K562 (cell line): ENCODE data around the gene TTC24. TPM values are rescaled to one million over a fixed set of nuclear protein-coding genes. Genes with fewer than 3 reads are reported as not detected.
A peak's percentile ranks its signal among the peaks of the same experiment; 100 is the strongest.

ENCODE experiments used
- RAD51 ChIP-seq: fragments of 450-650 bp; IDR thresholded peaks from 2 replicates; pipeline ENCODE4 v1.7.1; 2016; ENCODE audit warnings: low read depth, mild to moderate bottlenecking, borderline replicate concordance
- ZNF586 ChIP-seq: fragments of 450-650 bp; formaldehyde crosslinking; conservative IDR thresholded peaks from 2 replicates; pipeline ENCODE4 v1.4.0; 2020; ENCODE audit warnings: mild to moderate bottlenecking, moderate library complexity
- ZNF655 ChIP-seq: fragments of 250-450 bp; sonication (Bioruptor Pico); IDR thresholded peaks from 2 replicates; pipeline ENCODE4 v1.5.0; 2021
- polyA plus RNA-seq, 8 experiments: library from polyadenylated mRNA; depleted of rRNA in 4 of 8; stranded (reverse) in 5 of 8; unstranded in 3 of 8; fragments of >200 nt; fragmentation: Nextera tagmentation in 2 of 8; fragmentation: Illumina TruSeq in 1 of 8; extraction: Ambion mirVana in 2 of 8; extraction: Trizol in 1 of 8; gene quantifications; 2 replicates each; pipeline versions ENCODE4 v1.2.1 to v1.2.3, GENCODE V29; 2011 to 2014; ENCODE audit warnings: inconsistent platforms in 1 of 8, missing spikeins in 1 of 8
- total RNA-seq, 7 experiments: library from RNA; depleted of rRNA in 6 of 7; stranded (reverse); fragments of >200 nt in 6 of 7; fragmentation: Illumina TruSeq in 2 of 7; extraction: Trizol in 2 of 7; gene quantifications; 2 replicates each; pipeline versions ENCODE4 v1.2.1 to v1.2.3, GENCODE V29; 2011 to 2021; ENCODE audit warnings: low replicate concordance in 1 of 7
- TF ChIP-seq, protein P1 (sequence below): fragments of 450-650 bp; IDR thresholded peaks from 2 replicates; pipeline ENCODE4 v1.6.1; 2016; ENCODE audit warnings: mild to moderate bottlenecking, moderate library complexity
- TF ChIP-seq, protein P2 (sequence below), 2 experiments: fragments of 450-650 bp; IDR thresholded peaks; 2 replicates each; pipeline ENCODE4 v1.6.1; 2016
- TF ChIP-seq, protein P3 (sequence below): fragments of 250-450 bp; sonication (Bioruptor Pico); IDR thresholded peaks from 2 replicates; pipeline ENCODE4 v1.8.0; 2022; ENCODE audit warnings: inconsistent platforms, mild to moderate bottlenecking, moderate library complexity, borderline replicate concordance
- TF ChIP-seq, protein P4 (sequence below): IDR thresholded peaks from 2 replicates; pipeline ENCODE4 v1.6.1; 2011; ENCODE audit warnings: borderline replicate concordance, low read depth, mild to moderate bottlenecking, moderate library complexity, low read length; ENCODE audit not compliant: insufficient read depth, poor library complexity, severe bottlenecking

The TTC24 gene
- total and polyA plus RNA-seq, 9 of the 15 experiments (the other 6 are each of a cell fraction or from before 2014, with no cell fraction given): not detected

GRCh38 chr1:156584813-156585212 lies 5.3 kb downstream of the TTC24 start (continued):
- TF ChIP-seq, protein P1, sequence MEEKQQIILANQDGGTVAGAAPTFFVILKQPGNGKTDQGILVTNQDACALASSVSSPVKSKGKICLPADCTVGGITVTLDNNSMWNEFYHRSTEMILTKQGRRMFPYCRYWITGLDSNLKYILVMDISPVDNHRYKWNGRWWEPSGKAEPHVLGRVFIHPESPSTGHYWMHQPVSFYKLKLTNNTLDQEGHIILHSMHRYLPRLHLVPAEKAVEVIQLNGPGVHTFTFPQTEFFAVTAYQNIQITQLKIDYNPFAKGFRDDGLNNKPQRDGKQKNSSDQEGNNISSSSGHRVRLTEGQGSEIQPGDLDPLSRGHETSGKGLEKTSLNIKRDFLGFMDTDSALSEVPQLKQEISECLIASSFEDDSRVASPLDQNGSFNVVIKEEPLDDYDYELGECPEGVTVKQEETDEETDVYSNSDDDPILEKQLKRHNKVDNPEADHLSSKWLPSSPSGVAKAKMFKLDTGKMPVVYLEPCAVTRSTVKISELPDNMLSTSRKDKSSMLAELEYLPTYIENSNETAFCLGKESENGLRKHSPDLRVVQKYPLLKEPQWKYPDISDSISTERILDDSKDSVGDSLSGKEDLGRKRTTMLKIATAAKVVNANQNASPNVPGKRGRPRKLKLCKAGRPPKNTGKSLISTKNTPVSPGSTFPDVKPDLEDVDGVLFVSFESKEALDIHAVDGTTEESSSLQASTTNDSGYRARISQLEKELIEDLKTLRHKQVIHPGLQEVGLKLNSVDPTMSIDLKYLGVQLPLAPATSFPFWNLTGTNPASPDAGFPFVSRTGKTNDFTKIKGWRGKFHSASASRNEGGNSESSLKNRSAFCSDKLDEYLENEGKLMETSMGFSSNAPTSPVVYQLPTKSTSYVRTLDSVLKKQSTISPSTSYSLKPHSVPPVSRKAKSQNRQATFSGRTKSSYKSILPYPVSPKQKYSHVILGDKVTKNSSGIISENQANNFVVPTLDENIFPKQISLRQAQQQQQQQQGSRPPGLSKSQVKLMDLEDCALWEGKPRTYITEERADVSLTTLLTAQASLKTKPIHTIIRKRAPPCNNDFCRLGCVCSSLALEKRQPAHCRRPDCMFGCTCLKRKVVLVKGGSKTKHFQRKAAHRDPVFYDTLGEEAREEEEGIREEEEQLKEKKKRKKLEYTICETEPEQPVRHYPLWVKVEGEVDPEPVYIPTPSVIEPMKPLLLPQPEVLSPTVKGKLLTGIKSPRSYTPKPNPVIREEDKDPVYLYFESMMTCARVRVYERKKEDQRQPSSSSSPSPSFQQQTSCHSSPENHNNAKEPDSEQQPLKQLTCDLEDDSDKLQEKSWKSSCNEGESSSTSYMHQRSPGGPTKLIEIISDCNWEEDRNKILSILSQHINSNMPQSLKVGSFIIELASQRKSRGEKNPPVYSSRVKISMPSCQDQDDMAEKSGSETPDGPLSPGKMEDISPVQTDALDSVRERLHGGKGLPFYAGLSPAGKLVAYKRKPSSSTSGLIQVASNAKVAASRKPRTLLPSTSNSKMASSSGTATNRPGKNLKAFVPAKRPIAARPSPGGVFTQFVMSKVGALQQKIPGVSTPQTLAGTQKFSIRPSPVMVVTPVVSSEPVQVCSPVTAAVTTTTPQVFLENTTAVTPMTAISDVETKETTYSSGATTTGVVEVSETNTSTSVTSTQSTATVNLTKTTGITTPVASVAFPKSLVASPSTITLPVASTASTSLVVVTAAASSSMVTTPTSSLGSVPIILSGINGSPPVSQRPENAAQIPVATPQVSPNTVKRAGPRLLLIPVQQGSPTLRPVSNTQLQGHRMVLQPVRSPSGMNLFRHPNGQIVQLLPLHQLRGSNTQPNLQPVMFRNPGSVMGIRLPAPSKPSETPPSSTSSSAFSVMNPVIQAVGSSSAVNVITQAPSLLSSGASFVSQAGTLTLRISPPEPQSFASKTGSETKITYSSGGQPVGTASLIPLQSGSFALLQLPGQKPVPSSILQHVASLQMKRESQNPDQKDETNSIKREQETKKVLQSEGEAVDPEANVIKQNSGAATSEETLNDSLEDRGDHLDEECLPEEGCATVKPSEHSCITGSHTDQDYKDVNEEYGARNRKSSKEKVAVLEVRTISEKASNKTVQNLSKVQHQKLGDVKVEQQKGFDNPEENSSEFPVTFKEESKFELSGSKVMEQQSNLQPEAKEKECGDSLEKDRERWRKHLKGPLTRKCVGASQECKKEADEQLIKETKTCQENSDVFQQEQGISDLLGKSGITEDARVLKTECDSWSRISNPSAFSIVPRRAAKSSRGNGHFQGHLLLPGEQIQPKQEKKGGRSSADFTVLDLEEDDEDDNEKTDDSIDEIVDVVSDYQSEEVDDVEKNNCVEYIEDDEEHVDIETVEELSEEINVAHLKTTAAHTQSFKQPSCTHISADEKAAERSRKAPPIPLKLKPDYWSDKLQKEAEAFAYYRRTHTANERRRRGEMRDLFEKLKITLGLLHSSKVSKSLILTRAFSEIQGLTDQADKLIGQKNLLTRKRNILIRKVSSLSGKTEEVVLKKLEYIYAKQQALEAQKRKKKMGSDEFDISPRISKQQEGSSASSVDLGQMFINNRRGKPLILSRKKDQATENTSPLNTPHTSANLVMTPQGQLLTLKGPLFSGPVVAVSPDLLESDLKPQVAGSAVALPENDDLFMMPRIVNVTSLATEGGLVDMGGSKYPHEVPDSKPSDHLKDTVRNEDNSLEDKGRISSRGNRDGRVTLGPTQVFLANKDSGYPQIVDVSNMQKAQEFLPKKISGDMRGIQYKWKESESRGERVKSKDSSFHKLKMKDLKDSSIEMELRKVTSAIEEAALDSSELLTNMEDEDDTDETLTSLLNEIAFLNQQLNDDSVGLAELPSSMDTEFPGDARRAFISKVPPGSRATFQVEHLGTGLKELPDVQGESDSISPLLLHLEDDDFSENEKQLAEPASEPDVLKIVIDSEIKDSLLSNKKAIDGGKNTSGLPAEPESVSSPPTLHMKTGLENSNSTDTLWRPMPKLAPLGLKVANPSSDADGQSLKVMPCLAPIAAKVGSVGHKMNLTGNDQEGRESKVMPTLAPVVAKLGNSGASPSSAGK: no peak
- TF ChIP-seq, protein P2, sequence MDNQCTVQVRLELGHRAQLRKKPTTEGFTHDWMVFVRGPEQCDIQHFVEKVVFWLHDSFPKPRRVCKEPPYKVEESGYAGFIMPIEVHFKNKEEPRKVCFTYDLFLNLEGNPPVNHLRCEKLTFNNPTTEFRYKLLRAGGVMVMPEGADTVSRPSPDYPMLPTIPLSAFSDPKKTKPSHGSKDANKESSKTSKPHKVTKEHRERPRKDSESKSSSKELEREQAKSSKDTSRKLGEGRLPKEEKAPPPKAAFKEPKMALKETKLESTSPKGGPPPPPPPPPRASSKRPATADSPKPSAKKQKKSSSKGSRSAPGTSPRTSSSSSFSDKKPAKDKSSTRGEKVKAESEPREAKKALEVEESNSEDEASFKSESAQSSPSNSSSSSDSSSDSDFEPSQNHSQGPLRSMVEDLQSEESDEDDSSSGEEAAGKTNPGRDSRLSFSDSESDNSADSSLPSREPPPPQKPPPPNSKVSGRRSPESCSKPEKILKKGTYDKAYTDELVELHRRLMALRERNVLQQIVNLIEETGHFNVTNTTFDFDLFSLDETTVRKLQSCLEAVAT (IDR thresholded peaks at IDR 0.05): no peak
- TF ChIP-seq, protein P3, sequence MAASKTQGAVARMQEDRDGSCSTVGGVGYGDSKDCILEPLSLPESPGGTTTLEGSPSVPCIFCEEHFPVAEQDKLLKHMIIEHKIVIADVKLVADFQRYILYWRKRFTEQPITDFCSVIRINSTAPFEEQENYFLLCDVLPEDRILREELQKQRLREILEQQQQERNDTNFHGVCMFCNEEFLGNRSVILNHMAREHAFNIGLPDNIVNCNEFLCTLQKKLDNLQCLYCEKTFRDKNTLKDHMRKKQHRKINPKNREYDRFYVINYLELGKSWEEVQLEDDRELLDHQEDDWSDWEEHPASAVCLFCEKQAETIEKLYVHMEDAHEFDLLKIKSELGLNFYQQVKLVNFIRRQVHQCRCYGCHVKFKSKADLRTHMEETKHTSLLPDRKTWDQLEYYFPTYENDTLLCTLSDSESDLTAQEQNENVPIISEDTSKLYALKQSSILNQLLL (CRISPR knock-in tag): no peak
- TF ChIP-seq RAD51 (no peak), ZNF586 (CRISPR knock-in tag) (no peak), ZNF655 (CRISPR knock-in tag) (no peak)
- TF ChIP-seq, protein P4, sequence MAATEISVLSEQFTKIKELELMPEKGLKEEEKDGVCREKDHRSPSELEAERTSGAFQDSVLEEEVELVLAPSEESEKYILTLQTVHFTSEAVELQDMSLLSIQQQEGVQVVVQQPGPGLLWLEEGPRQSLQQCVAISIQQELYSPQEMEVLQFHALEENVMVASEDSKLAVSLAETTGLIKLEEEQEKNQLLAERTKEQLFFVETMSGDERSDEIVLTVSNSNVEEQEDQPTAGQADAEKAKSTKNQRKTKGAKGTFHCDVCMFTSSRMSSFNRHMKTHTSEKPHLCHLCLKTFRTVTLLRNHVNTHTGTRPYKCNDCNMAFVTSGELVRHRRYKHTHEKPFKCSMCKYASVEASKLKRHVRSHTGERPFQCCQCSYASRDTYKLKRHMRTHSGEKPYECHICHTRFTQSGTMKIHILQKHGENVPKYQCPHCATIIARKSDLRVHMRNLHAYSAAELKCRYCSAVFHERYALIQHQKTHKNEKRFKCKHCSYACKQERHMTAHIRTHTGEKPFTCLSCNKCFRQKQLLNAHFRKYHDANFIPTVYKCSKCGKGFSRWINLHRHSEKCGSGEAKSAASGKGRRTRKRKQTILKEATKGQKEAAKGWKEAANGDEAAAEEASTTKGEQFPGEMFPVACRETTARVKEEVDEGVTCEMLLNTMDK: peak; percentile 6
